Measurements from ENCODE around the gene TNNT1. TPM values are rescaled to one million over a fixed set of nuclear protein-coding genes. Genes with fewer than 3 reads are reported as not detected.
"Not testable (repeated sequence)": the region's sequence is repeated elsewhere in the genome, so short reads cannot be mapped to it uniquely, and the experiment has no call there.

Gene TNNT1
- total and polyA plus RNA-seq, 8 donors = 1.1 to 4.3 (median 1.6) TPM; not detected in 1

- H3K4me1 ChIP-seq = peaks cover 6 to 22% of the 10 kb centered on the region in 2 donors
- intact Hi-C loops (cut with DNase I) = no loop called here
- DNase-seq = no peak
- H3K4me3 ChIP-seq = no peak overlapping the region
- H3K36me3 ChIP-seq = peaks cover 0 to 63% of the 10 kb centered on the region in 2 donors
- H3K9me3 ChIP-seq = no peaks in the 10 kb centered on the region
- H3K27ac ChIP-seq = no peak overlapping the region
- no peak for ATAC-seq
- TF ChIP-seq, protein P1, sequence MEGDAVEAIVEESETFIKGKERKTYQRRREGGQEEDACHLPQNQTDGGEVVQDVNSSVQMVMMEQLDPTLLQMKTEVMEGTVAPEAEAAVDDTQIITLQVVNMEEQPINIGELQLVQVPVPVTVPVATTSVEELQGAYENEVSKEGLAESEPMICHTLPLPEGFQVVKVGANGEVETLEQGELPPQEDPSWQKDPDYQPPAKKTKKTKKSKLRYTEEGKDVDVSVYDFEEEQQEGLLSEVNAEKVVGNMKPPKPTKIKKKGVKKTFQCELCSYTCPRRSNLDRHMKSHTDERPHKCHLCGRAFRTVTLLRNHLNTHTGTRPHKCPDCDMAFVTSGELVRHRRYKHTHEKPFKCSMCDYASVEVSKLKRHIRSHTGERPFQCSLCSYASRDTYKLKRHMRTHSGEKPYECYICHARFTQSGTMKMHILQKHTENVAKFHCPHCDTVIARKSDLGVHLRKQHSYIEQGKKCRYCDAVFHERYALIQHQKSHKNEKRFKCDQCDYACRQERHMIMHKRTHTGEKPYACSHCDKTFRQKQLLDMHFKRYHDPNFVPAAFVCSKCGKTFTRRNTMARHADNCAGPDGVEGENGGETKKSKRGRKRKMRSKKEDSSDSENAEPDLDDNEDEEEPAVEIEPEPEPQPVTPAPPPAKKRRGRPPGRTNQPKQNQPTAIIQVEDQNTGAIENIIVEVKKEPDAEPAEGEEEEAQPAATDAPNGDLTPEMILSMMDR (IDR thresholded peaks at IDR 0.05) = no peak
- no peaks in the 10 kb centered on the region for H3K27me3 ChIP-seq
Measured at GRCh38 chr19:55109527-55110291, 39.3 kb downstream of the TNNT1 start.

GRCh38 chr19:55107252-55107651 is 41.8 kb downstream of the TNNT1 start:
- H3K27me3 ChIP-seq; H3K9me3 ChIP-seq; H3K4me3 ChIP-seq; ATAC-seq; intact Hi-C loops (cut with DNase I); H3K27ac ChIP-seq; DNase-seq; H3K4me1 ChIP-seq: not testable (repeated sequence)
- peaks cover 0 to 70% of the 10 kb centered on the region in 2 donors for H3K36me3 ChIP-seq

DNA sequence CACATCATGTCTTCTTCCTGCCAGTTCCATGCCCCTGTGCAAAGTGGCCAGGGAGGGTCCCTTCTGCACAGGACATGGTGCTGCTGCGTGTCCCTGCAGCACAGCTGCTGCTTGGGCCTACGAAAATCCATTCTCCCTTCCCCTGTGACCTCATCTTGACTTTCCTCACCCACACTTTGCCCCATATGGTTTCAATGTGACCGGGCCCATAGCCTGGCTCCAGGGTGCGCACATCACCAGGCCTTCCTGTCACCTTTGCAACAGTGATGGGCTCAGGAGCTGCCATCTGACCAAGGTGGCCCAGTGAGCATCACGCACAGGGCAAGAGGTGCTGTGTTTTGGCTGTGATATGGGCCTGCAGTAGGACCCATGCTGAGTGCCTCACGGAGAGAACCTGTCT is 42.4 kb downstream of the TNNT1 start:
- intact Hi-C loops (cut with DNase I) = no loop called here
- no peaks in the 10 kb centered on the region for H3K4me1 ChIP-seq
- DNase-seq = no peak
- H3K4me3 ChIP-seq = no peak overlapping the region
- no peak overlapping the region for H3K27ac ChIP-seq
- H3K9me3 ChIP-seq = no peaks in the 10 kb centered on the region
- peaks cover 0 to 70% of the 10 kb centered on the region in 2 donors for H3K36me3 ChIP-seq
- no peaks in the 10 kb centered on the region for H3K27me3 ChIP-seq
- no peak for ATAC-seq
- TF ChIP-seq, protein P1 (IDR thresholded peaks at IDR 0.05) = no peak

DNA sequence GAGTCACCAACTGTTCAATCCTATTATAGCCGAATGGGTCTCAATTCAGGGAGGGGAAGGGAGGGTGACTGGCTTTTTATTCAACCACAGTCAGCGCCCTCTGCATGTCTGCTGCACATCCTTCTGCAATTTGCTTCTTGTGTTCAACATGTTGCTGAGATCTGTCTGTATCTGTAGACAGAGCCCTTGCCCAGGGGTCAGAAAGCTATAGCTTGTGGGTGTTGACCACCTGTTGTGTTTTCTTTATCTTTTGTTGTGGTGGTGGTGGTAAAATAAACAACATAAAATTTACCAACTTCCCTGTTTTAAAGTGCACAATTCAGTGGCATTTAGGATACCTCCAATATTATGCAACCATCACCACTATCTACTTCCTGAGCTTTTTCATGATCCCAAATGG is 43.8 kb downstream of the TNNT1 start:
- TF ChIP-seq, protein P1 (IDR thresholded peaks at IDR 0.05) = no peak
- no peak for DNase-seq

DNA sequence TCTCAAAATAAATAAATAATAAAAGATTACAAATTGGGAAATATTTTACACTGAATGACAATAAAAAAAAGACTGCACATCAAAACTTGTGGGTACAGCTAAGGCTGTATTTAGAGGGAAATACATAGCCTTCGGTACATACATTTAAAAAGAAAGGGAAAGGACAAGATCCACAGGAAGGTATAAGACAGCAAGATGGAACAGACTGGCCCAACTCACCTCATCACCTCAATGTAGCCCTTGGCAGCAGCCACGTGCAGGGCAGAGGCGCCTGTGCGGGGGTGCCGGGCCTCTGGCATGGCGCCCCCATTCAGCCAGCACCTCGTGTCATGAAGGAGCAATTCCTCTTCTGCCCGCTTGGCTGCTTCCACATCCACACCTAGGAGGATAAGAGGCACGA is 45.8 kb downstream of the TNNT1 start:
- H3K36me3 ChIP-seq = peaks cover 0 to 76% of the 10 kb centered on the region in 2 donors
- ATAC-seq (no peak), DNase-seq (no peak)
- H3K4me3 ChIP-seq = no peak overlapping the region
- H3K9me3 ChIP-seq = no peaks in the 10 kb centered on the region
- TF ChIP-seq, protein P1 (IDR thresholded peaks at IDR 0.05) = no peak
- intact Hi-C loops (cut with DNase I) = no loop called here
- H3K4me1 ChIP-seq = peaks cover 0 to 8% of the 10 kb centered on the region in 2 donors
- H3K27me3 ChIP-seq = no peaks in the 10 kb centered on the region
- H3K27ac ChIP-seq = no peak overlapping the region

More for the DNA sequence above, 43.8 kb downstream of the TNNT1 start:
- peaks cover 0 to 74% of the 10 kb centered on the region in 2 donors for H3K36me3 ChIP-seq
- no peak for ATAC-seq
- H3K4me1 ChIP-seq = no peaks in the 10 kb centered on the region
- no peak overlapping the region for H3K27ac ChIP-seq
- intact Hi-C loops (cut with DNase I) = no loop called here
- H3K9me3 ChIP-seq = no peaks in the 10 kb centered on the region
- no peak overlapping the region for H3K4me3 ChIP-seq
- no peaks in the 10 kb centered on the region for H3K27me3 ChIP-seq
